Non-pigmented ciliary epithelial cell (primary cell): Measurements from ENCODE around the gene ANKRD33B.
"Not testable (repeated sequence)": the region's sequence is repeated elsewhere in the genome, so short reads cannot be mapped to it uniquely, and the experiment has no call there.

Source experiments
- DNase-seq: peaks from one replicate; pipeline ENCODE4 v3.0.0-alpha.2; 2010; ENCODE audit warnings: low read depth

ANKRD33B gene

DNA sequence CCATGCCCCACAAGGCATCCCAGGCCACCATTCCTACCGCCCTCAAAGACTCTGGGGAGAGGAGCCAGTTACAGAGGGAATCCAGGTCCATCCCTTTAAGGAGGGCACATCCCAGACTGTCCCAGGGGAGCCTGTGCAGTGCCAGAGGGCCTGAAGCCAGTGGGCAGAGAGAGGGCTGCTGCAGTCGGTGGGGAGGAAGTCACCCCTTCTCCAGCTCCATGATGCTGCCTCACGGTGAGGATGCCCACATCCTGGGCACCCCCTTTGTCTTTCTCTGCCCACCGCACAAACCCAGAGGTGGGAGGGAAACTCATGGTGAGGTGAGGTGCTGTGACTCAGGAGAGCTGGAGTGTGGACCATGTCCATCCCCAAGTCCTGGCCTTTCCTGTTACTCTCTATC, 26.2 kb upstream of the ANKRD33B start:
- DNase-seq = no peak

DNA sequence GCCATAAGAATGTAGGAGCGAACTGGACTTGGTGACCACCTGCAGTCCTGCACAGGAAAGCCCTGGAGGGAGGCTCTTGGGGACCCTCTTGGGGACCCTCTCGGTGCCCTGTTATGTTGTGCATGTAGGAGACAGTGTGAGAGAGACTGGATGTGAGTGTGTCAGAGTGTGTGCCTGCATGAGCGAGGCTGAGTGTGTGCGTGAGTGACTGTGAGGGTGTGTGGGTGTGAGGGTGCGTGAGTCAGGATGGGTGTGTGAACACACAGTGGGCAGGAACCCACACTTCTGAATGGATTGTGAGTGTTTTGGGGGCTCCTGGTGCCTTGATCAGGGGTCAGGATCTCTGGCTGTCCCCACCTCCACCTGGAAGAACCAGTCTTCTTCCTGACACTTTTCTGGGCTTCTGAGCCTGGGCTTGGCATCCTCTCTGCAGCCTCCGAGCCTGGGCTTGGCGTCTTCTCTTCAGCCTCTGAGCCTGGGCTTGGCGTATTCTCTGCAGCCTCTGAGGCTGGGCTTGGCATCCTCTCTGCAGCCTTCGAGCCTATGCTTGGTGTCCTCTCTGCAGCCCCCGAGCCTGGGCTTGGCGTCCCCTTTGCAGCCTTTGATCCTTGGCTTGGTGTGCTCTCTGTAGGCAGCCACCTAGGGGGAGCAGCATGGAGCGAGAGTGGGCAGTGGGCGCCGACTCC, 25.6 kb upstream of the ANKRD33B start:
- no peak for DNase-seq

DNA sequence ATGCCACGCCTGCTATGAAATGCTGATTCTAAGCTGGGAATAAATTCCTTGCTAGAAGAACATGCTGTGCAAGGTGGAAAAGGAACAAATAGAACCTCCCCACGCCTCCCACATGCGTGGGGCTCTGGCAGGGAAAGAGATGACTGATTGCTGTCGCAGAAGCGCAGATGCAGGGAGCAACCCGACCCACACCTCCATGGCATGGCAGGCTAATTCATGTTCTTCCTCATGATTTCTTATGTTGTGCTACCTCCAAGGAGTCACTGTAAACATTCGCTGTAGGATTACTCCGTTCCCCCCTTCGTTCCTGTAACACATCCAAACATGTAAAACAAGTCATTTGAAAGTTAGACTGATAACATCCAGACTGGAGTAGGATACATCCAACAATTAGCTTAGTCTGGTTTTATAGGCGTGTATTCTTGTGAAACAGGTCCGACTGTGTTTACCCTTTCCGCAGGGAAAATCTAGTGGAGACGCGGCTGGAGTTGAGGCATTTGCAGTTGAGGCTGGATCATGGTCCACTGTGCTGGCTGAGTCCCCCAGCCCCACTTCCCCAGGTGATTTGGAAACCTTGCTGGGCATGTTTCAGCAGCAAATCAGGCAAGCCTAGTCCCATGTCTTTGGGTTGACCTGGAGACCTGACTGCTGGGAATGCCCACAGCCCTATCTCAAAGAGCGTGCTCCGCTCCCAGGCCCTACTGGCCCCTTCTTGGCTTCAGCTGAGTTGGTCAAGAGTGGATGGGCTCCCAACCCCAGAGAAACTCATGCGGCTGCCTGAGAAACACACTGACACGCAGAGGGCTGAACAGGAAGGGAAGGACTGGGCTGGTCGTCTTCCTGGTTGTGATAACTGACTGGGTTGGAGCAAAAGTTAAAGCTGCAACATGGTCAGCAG, 24.8 kb upstream of the ANKRD33B start:
- DNase-seq = no peak

DNA sequence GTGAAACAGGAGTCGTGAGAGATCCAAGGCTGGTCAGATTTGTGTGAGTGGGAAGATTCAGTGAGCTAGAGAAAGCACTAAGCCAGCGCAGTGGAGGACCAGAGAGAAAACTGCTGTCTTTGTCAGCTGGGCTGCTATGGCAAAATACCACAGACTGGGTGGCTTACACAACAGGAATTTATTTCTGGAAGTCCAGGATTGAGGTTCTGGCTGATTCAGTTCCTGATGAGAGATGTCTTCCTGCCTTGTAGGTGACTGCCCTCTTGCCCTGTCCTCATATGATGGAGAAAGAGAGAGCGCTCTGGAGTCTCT, 24.2 kb upstream of the ANKRD33B start:
- DNase-seq = no peak

DNA sequence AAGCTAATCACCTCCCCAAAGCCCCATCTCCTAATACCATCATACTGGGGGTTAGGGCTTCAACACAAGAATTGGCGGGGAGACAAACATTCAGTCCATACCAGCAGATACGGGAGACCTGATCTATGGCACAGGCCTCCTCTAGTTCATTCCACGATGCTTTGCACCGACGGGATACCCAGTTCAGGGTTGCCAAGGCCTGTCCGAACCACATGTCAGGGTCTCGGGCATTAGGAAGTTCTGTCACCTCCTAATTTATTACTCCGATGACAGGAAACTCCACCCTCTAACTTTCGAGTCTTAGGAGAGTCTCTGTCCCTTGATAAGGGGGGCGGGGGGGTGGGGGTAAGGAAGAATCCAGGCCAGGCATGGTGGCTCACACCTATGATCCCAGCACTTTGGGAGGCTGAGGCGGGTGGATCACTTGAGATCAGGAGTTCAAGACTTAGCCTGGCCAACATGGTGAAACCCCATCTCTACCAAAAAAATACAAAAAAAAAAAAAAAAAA, 23.8 kb upstream of the ANKRD33B start:
- DNase-seq = no peak

DNA sequence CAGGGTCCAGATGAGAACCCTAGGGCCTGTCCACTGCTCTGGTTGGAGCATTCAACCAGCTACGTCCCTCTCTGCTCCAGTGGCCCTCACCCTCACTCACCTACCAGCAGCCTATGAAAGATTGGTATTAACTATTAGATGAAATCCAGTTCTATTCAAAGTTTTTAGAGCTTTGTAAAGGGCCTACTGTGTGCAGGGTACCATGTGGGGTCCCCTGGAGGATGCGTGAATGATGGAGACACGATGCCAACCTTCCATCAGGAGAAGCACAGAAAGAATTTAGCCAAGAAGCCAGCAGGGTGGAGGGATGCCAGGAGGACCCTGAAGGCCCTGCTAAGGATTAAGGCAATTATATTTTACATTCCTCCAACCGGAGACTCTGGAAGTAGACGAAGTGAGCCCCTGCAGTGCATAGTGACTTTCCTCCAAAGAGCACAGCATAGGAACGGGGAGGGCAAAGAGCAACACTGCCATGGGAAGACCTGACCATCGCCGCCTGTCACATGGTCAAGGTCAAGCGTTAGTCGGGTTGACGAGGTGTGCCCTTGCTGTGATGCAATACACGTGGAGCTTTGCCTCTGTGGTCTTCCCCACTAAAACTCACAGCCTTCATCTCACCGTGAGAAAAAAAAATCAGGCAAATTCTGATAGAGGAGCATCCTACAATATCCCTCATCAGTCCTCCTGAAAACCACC, 22.8 kb upstream of the ANKRD33B start:
- DNase-seq = no peak

DNA sequence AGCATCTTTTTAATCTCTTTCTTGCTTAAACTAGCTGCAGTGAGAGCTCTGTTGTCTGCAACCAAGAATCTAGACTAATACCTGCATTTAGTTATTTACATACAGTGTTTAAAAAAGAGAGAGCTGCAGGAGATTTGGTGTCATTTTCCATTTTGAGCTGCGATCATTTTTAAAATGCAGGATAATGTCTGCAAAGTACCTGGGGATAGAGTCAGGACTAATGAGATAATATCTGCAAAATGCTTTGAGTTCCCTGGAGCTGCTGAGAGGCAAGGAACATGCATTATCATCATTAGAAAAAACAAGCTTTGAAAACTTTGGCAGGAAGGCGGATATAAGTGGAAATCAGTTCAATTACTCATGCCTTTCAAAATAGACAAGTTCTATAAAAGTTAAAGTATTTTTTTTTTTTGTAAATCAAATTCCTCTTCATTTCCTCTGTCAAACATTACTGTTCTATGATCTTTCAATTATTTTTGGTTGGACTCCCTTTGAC, 21.8 kb upstream of the ANKRD33B start:
- DNase-seq = no peak

DNA sequence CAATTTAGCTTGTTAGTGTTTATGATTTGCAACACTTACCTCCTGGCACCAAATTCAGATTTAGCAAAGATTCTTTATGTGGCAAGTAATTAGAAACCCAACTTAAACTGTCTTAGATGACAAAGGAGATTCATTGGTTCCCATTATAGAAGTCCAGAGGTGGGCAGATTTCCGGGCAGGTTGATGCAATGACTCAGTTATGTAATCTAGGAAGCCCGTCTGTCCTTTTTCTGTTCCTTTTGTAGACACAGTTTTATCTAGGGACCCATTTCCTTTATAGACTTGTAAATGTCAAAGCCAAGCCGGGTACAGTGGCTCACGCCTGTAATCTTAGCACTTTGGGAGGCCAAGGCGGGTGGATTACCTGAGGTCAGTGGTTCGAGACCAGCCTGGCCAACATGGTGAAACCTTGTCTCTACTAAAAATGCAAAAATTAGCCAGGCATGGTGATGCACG, 20.3 kb upstream of the ANKRD33B start:
- DNase-seq = no peak

DNA sequence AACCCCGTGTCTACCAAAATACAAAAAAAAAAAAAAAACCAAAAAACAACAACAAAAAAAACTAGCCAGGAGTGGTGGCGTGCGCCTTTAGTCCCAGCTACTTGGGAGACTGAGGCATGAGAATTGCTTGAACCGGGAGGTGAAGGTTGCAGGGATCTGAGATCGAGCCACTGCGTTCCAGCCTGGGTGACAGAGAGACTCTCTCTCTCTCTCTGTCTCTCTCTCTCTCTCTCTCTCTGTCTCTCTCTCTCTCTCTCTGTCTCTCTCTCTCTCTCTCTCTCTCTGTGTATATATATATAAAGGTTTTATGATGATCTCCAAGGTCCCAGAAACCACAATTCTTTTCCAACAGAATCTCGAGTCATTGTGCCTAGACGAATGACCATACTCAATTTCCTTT, 18.8 kb upstream of the ANKRD33B start:
- DNase-seq = no peak

DNA sequence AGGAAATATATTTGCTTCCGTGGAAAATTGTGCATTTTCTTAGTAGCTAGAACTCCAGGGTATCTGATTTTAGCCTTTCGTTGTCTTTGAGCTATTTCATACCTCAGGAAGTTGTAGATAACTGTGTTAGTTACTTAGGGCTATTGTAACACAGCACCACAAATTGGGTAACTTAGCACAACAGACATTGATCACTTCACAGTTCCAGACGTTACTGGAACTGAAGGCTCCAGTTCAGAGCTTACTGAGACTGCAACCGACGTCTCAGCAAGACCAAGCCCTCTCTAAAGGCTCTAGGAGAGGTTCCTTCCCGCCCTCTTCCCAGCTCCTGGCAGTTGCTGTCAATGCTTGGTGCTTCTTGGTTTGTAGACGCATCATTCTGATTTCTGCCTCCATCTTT, 17.7 kb upstream of the ANKRD33B start:
- no peak for DNase-seq

DNA sequence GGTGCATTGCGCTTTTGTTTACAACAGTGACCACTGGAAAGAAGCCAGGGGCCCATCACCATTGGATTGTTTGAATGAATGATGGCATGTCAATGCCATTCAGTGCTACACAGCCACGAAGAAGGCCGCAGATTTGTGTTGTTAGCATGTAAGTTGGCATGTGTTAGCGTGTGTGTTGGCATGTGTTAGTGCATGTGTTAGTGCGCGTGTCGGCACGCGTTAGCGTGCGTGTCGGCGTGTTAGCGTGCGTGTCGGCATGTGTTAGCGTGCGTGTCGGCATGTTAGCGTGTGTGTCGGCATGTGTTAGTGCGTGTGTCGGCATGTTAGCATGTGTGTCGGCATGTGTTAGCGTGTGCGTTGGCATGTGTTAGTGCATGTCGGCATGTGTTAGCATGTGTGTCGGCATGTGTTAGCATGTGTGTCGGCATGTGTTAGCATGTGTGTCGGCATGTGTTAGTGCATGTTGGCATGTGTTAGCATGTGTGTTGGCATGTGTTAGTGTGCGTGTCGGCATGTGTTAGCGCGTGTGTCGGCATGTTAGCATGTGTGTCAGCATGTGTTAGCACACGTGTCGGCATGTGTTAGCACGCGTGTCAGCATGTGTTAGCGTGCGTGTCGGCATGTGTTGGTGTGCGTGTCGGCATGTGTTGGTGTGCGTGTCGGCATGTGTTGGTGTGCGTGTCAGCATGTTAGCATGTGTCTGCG, 15.3 kb upstream of the ANKRD33B start:
- no peak for DNase-seq

DNA sequence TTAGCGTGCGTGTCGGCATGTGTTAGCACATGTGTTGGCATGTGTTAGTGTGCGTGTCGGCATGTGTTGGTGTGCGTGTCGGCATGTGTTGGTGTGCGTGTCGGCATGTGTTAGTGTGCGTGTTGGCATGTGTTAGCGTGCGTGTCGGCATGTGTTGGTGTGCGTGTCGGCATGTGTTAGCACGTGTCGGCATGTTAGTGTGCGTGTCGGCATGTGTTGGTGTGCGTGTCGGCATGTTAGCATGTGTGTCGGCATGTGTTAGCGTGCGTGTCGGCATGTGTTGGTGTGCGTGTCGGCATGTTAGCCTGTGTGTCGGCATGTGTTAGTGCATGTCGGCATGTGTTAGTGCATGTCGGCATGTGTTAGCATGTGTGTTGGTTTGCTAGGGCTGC, 14.8 kb upstream of the ANKRD33B start:
- not testable (repeated sequence) for DNase-seq

DNA sequence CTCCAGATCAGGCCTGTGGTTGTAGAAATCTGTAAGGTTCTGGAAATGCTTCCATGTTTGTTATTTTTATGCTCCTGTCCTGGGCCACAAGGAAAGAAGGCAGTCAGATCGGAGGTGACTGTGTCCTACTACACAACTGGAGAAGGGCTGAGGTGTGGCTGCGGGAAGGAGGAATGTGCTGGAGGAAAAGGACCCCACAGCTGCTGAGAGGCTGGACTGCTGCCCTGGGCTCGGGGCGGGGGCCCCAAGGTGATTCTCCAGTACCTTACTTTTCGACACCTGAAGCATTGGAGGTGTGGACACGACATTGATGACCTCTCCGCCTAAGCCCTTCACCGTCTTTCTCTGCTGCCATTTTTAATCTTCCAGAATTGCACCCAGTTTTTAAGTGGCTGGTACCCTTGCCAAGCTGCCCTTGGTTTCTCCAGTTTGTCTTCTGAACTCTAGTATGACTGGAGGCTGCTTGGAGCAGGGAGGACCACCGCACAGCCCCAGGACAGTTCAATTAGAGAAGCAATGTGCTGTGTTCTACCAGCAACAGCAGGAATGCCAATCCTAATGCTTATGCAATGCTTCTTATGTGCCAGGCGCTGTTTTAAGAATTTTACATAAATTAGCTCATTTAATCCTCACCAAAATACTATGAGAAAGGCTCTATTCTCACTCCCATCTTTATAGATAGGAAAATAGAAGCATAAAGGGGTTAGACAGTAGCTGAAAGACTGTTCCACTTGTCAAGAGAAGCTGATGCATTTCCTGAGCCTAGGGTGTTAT, 13.5 kb upstream of the ANKRD33B start:
- DNase-seq = no peak

DNA sequence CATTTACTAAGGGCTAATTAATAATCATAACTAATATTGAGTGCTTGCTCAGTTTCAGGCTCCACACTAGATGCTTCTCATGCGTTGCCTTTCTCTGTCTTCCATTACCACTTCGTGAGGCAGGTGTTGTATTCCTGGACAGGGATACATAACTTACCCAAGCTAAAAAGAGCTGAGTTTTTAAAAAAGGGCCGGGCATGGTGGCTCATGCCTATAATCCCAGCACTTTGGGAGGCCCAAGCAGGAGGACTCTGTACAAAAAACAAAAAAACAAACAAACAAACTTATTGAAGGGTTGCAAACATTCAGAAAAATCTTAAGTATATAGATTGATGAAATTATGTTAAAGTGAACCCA, 12.1 kb upstream of the ANKRD33B start:
- DNase-seq = no peak

DNA sequence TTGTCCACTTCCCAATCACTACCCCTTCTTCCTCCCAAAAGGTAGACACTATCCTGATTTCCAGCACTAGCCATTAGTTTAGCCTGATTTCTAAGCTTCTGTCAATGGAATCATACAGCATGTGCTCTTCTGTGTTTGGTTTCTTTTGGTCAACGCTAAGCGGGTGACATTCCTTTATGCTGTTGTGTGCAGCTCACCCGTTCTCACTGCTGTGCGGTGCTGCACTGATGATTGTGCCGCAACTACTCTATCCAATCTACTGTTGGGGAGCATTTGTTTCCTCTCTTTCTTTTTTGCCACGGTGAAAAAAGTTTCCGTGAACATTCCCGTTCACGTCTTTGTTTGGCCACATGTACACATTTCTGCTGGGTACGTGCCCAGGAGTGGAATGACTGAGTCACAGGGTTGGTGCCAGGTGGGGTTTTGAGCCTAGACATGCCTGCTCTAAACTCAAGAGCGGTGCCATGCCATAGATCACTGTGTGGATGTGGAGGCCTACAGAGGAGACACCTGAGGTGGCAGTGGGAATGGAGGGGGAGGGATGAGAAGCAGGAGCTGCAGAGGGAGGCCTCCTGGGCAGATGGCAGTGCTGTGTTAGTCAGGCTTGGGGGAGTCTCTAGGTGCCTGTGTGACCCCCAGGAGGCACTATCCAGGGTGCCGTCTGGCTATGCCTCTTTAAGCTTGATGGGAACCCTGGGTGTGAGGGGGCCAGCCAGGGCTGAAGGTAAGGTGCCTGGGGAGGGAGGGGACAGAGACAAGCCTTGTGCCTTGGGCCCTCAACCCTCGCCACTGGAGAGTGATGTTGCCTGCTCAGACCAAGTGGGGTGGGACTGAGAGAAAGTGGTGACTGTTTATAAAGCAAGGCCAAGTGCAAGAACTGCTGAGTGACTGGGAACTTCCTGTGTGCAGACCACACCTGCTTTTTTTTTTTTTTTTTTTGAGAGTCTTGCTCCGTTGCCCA, 11.4 kb upstream of the ANKRD33B start:
- DNase-seq = no peak

DNA sequence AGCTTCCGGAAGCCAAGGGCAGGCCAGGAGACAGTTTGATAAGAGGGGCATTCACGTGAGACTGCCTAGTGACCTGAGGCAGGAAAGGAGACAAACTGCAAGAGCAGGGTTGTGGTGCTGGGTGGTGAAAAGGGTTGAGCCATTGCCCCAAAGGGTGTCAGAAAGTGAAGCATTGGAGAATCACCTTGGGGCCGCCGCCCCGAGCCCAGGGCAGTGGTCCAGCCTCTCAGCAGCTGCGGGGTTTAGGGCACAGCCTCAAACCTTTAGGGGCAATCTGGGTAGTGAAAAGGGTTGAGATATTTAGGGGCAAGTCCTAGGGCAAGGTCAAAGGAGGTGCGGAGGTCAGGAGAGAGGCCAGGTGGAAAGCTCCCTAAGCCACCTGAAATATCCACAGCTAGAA, 10.4 kb upstream of the ANKRD33B start:
- DNase-seq = no peak

DNA sequence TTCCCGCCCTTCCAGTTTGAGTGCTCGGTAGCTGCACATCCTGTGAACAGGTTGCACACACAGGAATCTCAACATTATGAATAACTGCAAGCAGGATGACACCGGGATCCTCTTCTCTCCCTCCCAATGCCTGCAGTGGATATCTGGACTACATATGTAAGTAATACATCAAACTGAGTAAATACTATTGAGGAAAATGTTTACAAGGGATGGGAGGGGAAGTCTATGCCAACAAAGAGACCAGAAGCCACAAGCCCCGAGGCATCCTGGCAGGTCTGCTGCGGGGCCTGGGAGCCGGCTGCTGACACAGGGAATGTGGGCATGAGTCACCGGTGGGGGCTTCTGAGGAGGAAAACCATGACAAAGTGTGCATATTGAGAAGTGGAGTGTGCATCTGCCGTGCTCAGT, 8.6 kb upstream of the ANKRD33B start:
- no peak for DNase-seq

DNA sequence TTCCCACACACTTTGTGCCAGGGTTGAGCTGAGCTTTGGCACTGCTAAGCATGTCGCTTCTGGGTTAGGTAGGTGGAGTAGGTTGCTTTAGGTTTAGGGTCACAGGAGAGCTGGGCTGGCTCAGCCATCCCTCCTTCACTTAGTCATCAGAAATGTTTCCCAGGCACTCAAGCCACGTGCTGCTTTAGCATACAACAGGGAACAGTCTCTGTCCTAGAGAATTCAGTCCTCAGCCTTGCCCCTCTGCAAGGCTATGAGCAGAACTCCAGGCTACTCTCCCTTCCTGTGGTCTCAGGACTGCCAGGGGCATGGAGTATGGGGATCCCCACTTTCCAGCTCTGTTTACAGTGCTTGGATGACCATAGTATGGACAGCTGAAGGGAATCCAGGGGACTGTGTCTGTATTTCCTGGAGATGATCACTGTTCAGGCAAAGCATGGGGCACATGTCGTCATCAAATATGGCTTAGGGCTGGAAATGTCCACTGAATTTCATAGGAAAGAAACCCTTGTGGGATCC, 7.5 kb upstream of the ANKRD33B start:
- no peak for DNase-seq

DNA sequence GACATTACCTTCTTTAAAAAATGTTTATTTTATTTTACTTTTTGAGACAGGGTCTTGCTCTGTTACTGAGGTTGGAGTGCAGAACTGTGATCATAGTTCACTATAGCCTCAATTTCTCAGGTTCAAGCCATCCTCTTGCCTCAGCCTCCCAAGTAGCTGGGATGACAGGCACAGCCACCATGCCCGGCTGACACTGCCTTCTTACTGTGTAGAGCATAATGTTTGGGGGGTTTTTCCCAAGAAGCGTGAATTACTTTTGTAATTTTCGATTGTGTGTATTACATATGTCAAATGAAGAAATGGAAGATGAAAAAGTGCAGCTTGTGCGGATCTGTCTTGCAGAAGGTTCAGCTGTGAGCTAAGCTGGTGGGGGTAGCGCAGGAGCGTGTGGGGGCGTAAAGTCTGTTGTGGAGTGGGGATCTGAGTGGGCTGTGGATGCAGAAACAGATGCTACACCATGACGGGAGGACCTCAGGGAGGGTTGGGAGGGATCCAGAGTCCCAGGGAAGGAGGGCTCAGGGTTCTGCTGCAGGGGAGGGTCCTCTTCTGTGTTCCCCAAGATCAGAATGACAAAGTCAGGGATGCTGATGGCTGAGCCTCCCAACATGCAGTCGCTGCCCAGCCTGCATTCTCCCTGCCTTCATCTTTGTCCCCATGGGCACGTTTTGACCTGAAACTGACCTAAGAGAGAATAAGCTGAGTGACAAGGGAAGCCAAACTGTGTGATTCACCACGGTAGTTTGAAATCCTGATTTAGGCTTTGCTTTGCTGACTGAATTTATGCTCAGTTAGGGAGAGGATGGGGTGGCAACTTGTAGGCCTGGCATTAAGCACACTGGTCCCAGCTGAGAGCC, 6.8 kb upstream of the ANKRD33B start:
- no peak for DNase-seq
